Esophagus muscularis mucosa (tissue), 4 donors: ENCODE measurements around the gene HMGN2. TPM values are rescaled to one million over a fixed set of nuclear protein-coding genes. Genes with fewer than 3 reads are reported as not detected.

Source experiments
- DNase-seq: peaks from one replicate; pipeline ENCODE4 v3.0.0-alpha.2; 2017; ENCODE audit errors: extremely low spot score
- H3K27ac ChIP-seq, 4 donors: fragments of 200-600 bp; sonication (generic); replicated peaks in 1 of 4; 1 replicate in 3 of 4; 2 replicates in 1 of 4; pipeline ENCODE4 v1.5.1; 2016 to 2019; ENCODE audit warnings: mild to moderate bottlenecking in 1 of 4
- H3K27me3 ChIP-seq, 4 donors: fragments of 200-600 bp; sonication (generic); one replicate each; pipeline versions ENCODE4 v1.5.1 to v1.6.0; 2016 to 2019
- H3K36me3 ChIP-seq, 4 donors: fragments of 200-600 bp; sonication (generic); one replicate each; pipeline ENCODE4 v1.5.1; 2016 to 2019
- H3K4me1 ChIP-seq, 4 donors: fragments of 200-600 bp; sonication (generic); one replicate each; pipeline ENCODE4 v1.5.1; 2016 to 2019
- H3K4me3 ChIP-seq, 4 donors: fragments of 200-600 bp; sonication (generic); 1 replicate in 2 of 4; 2 replicates in 2 of 4; pipeline ENCODE4 v1.5.1; 2016 to 2019; ENCODE audit warnings: mild to moderate bottlenecking in 4 of 4, moderate library complexity in 1 of 4
- H3K9me3 ChIP-seq, 4 donors: fragments of 200-600 bp; sonication (generic); 1 replicate in 3 of 4; 2 replicates in 1 of 4; pipeline ENCODE4 v1.5.1; 2016 to 2019
- CTCF ChIP-seq, 3 experiments: fragments of 200-600 bp in 2 of 3; fragments of 450-650 bp in 1 of 3; sonication (generic) in 2 of 3; IDR thresholded peaks; one replicate each; pipeline ENCODE4 v1.5.1; 2017 to 2019; ENCODE audit warnings: antibody characterized with exemption in 3 of 3, mild to moderate bottlenecking in 2 of 3, moderate library complexity in 1 of 3
- EP300 ChIP-seq: sonication (generic); formaldehyde crosslinking; IDR thresholded peaks from one replicate; pipeline ENCODE4 v1.6.1; 2017; ENCODE audit warnings: antibody characterized with exemption
- POLR2A ChIP-seq: fragments of 450-650 bp; IDR thresholded peaks from one replicate; pipeline ENCODE4 v1.6.1; 2017; ENCODE audit warnings: antibody characterized with exemption, moderate library complexity, mild to moderate bottlenecking, low read depth
- POLR2AphosphoS5 ChIP-seq, 2 donors: sonication (generic); formaldehyde crosslinking; IDR thresholded peaks; one replicate each; pipeline ENCODE4 v1.6.1; 2017; ENCODE audit warnings: antibody characterized with exemption in 2 of 2
- WGBS: methylation state at CpG from one replicate; pipeline ENCODE4 v1.1.5; 2018; 5-methylcytosine and 5-hydroxymethylcytosine counted together
- intact Hi-C: fragments of 100-400 bp; cut with DNase I; formaldehyde crosslinking; loops from one replicate; pipeline ENCODE4 v1.15.1; 2023
- total RNA-seq, 4 donors: library from RNA; depleted of rRNA; stranded (reverse); fragments of >200 nt; gene quantifications; one replicate each; pipeline versions ENCODE4 v1.1.0 to v1.2.1, GENCODE V29; 2016

HMGN2 gene
- total RNA-seq, 4 donors from 2014 or later: 124 to 263 (median 189) TPM

- H3K27ac ChIP-seq: no peak overlapping the region
- no peak for DNase-seq
- intact Hi-C loops: no loop called here
- H3K4me3 ChIP-seq: no peak overlapping the region
- H3K36me3 ChIP-seq: peaks cover 21 to 60% (median 40%) of the 10 kb centered on the region in 4 donors
- no peaks in the 10 kb centered on the region for H3K27me3 ChIP-seq
- H3K9me3 ChIP-seq: no peaks in the 10 kb centered on the region
- TF ChIP-seq POLR2AphosphoS5 (IDR thresholded peaks at IDR 0.05) (no peak), POLR2A (no peak), CTCF (IDR thresholded peaks at IDR 0.05) (no peak), EP300 (no peak)
- WGBS: 74% methylated on average over 3 of the region's 3 CpGs
- H3K4me1 ChIP-seq: peaks cover 18 to 30% (median 26%) of the 10 kb centered on the region in 4 donors
Observed at GRCh38 chr1:26475989-26476388, 3.7 kb downstream of the HMGN2 start.

GRCh38 chr1:26476958-26477357 is 4.7 kb downstream of the HMGN2 start:
- 78% methylated on average over 4 of the region's 4 CpGs for WGBS
- Histone ChIP-seq H3K4me1 (peaks cover 9 to 21% (median 16%) of the 10 kb centered on the region in 4 donors), H3K36me3 (peaks cover 21 to 64% (median 42%) of the 10 kb centered on the region in 4 donors), H3K27ac (no peak overlapping the region), H3K27me3 (no peaks in the 10 kb centered on the region), H3K9me3 (no peaks in the 10 kb centered on the region), H3K4me3 (no peak overlapping the region)
- no peak for TF ChIP-seq CTCF (IDR thresholded peaks at IDR 0.05)
- no peak for TF ChIP-seq POLR2AphosphoS5 (IDR thresholded peaks at IDR 0.05)
- TF ChIP-seq EP300: no peak
- no peak for TF ChIP-seq POLR2A
- intact Hi-C loops: no loop called here
- no peak for DNase-seq

- TF ChIP-seq CTCF (IDR thresholded peaks at IDR 0.05) (no peak), POLR2A (no peak), EP300 (no peak), POLR2AphosphoS5 (IDR thresholded peaks at IDR 0.05) (no peak)
- intact Hi-C loops: no loop called here
- H3K36me3 ChIP-seq: peaks cover 21 to 64% (median 42%) of the 10 kb centered on the region in 4 donors
- DNase-seq: no peak
- 69% methylated on average over 8 of the region's 8 CpGs for WGBS
- H3K27me3 ChIP-seq: no peaks in the 10 kb centered on the region
- peaks cover 9 to 19% (median 15%) of the 10 kb centered on the region in 4 donors for H3K4me1 ChIP-seq
- no peak overlapping the region for H3K4me3 ChIP-seq
- no peak overlapping the region for H3K27ac ChIP-seq
- no peaks in the 10 kb centered on the region for H3K9me3 ChIP-seq
Observed at GRCh38 chr1:26477446-26478152, 5.4 kb downstream of the HMGN2 start.

- intact Hi-C loops: no loop called here
- TF ChIP-seq POLR2AphosphoS5 (IDR thresholded peaks at IDR 0.05) (no peak), EP300 (no peak)
- WGBS: 77% methylated on average over 3 of the region's 3 CpGs
- no peak overlapping the region for H3K27ac ChIP-seq
- no peaks in the 10 kb centered on the region for H3K27me3 ChIP-seq
- H3K9me3 ChIP-seq: no peaks in the 10 kb centered on the region
- H3K4me3 ChIP-seq: no peak overlapping the region
- H3K4me1 ChIP-seq: peaks cover 9 to 18% (median 14%) of the 10 kb centered on the region in 4 donors
- H3K36me3 ChIP-seq: peaks cover 21 to 64% (median 42%) of the 10 kb centered on the region in 4 donors
- DNase-seq: no peak
Observed at GRCh38 chr1:26478159-26478558, 5.9 kb downstream of the HMGN2 start.

- Histone ChIP-seq H3K4me1 (peaks cover under 1 to 9% (median 7%) of the 10 kb centered on the region in 4 donors), H3K36me3 (peaks cover 21 to 59% (median 40%) of the 10 kb centered on the region in 4 donors), H3K4me3 (no peak overlapping the region), H3K9me3 (no peaks in the 10 kb centered on the region), H3K27ac (no peak overlapping the region), H3K27me3 (no peaks in the 10 kb centered on the region)
- intact Hi-C loops: no loop called here
- no peak for DNase-seq
- TF ChIP-seq CTCF (IDR thresholded peaks at IDR 0.05): no peak
- TF ChIP-seq POLR2AphosphoS5 (IDR thresholded peaks at IDR 0.05): no peak
- no peak for TF ChIP-seq POLR2A
- TF ChIP-seq EP300: no peak
- WGBS: 92% methylated on average over 6 of the region's 6 CpGs
Observed at GRCh38 chr1:26478988-26479387, 6.7 kb downstream of the HMGN2 start.
